Glomerular visceral epithelial cell (primary cell): Measurements from ENCODE around the gene PDSS2.

ENCODE experiments used
- DNase-seq: peaks from one replicate; pipeline ENCODE4 v3.0.0-alpha.2; 2016; ENCODE audit errors: extremely low spot score

PDSS2 gene

DNA sequence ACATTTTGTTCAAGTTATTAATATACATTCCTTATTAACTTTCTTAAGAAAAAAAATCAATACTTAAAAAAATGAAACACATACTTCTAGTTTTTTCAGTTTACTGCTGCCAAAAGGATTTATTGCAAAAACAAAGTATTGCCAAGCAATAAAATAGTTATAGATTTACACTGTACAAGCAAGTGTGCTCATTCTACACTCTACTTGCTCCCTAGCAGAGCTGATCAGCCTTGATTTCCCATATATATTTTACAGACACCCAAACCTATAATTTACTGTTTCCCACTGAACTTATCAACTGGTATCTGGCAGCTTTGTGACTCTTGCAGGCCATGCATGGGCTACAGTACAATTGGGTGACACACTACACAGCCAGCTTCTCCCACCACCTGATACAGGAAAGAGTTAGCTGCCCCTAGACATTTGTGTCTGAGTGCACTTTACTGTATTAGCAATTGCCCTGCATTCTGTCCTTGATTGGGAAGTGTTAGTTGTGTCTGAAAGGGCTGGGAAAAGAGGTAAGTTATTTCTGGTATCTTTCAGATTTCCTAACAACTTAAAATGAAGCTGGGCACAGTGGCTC, 188.1 kb downstream of the PDSS2 start:
- no peak for DNase-seq

DNA sequence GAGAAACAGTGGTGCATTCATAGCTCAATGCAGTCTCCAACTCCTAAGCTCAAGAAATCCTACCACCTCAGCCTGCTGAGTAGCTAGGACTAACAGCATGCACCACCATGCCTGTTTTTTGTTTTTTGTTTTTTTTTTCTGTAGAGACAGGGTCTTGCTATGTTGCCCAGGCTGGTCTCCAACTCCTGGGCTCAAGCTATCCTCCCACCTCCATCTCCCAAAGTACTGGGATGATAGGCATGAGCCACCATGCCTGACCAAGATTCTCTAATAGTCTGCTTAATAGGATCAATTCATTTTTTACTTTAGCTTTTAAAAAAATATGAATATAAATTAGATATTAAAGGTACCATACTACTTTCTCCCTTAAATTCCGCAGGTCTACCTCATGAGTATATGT, 191.7 kb downstream of the PDSS2 start:
- no peak for DNase-seq

DNA sequence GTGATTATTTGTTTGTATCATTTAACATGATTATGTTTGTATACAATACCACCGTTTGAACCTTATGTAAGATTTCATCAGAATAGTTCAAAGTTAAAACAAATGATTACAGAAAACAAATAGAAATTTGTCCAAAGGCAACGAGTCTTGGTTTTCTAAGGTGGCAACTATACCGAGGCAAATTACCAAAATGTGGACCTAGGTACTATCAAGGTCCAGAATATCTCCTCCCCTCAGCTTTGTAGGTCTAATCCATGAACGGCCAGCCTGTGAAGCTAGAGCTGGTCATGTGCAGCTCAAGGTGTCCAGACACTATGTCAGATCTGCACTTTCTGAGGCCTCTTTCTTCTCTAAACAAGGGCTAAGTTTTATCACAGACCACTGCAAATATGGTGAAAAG, 192.4 kb downstream of the PDSS2 start:
- DNase-seq, result no peak

DNA sequence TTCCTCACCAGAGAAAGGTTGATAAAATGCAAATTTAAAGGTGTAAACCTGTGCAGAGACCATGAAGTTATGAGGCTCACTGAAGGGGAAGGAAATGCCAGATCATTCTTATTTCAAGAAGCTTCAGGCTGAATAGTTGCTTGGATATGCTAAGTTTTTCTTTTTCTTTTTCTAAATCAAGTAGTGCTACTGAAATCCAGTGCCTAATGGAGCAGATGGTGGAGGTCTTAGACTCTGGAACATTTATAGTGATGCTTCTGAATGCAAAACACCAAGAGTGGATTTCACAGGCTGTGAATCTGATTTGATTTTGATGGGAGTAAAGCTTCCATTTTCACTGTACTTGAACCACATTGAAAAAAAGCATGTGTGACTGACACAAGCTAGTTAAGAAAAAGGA, 192.8 kb downstream of the PDSS2 start:
- no peak for DNase-seq

DNA sequence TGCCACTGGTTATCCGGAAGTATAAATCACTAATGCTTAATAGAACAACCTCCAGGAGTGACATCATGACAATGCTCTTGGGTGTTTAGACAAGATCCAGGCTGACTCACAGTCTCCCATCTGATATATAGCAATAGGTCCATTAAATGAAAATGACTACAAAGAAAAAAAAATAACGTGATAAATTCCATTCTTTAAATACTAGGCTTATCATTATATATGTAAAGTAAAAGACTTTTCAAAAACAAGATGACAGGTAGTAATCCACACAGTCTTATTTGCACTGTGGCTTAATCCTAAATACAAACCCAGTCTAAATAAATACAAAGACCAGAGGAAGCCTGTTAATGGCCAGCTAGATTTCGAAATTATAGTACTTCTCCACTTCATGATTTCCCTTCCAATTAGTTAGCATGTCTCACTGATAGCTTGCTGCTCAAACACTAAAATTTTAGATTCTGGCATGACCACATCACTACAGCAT, 195.0 kb downstream of the PDSS2 start:
- peak; percentile 58 for DNase-seq

DNA sequence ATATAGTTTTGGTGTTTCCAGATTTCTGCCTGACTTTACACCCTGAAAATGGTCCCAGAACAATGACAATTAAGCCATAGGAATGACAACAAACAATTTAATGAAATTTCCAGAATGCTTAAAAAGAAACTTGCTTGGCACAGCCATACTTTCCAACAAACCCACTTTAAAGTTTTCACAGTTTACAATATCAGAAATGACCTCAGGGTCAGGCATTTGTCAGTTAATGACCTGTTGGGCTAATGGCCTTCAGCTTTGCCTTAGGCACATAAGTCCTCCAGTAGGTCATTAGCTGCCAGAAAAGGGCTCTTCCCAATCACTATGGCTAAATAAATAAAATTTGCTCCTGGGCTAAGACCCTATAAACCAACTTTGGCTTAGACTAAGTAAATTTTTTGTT, 199.4 kb downstream of the PDSS2 start:
- no peak for DNase-seq

DNA sequence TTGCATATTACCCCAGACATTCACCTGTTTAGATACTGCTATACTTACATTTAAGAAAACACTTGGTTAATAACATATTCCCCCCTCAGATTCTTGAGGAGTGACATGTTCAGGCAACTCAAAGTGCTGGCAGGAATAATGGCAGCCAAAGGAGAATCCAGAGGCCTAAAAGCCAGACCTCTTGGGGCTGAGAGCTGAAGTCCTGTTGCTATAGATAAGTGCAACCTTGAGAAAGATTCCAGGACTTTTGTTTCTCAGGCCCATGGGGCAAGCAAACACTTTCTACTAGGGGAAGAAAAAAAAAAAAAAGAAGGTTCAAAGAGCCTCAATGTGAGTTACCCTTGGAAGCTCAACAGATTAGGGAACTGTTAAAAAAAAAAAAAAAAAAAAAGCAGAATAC, 211.2 kb downstream of the PDSS2 start:
- no peak for DNase-seq

DNA sequence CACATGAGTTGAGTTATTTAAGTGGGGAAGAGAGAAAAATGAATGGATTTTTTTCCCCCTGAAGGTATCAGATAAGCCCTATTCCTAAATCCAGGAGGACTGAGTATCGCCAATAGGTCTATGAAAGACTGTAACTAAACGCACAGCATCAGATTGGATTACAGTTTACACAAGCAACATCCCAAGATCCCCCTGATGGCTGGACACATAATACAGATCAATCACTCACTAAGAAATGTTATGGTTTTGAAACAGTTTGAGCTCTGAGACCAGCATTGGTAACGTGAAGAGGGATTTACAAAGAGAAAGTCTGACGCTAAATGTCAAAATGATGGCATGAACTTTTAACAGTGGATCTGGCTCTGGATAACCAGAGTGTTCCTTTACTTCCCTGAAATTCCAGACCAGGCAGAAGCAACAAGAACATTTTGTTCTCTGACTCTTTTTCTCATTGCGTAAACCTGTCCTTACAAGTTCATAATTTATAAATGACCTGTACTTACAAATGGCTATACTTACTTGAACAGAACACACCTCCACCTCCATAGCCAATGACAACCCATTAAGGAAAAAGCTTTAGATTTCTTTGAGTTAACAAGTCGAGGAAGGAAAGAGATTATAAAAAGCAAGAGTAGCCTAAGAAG, 212.3 kb downstream of the PDSS2 start:
- no peak for DNase-seq

DNA sequence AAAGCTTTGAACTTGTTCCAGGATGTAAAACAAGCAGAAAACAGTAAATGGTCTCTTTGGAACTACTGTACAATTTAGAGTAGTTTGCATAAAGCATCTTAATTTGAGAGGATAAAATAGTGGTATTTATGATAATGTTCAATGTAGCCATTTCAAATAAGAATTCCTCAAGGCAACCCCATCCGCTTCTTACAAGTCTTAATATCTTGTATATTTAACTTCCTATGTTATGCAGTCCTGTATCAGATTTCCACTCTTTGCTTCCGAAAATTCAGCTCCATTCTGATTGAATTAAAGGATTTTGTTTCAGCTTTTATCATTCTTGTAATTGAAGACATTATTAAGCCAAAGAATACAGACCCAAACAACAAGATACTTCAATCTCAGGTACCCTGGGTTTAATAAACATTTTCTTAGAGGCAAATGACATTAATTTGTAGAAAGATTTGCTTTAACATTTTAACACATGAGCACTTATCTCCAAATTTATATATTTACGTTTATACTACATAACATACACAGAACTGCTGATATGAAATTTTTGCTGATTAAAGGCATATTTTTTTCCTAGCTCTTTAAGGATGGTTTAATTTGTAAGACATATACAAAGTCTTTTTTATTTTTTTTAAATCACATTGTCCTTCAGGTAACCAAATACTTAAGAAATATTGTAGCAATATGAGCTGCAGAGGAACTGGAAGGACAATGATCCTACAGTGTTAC, 213.0 kb downstream of the PDSS2 start:
- no peak for DNase-seq

DNA sequence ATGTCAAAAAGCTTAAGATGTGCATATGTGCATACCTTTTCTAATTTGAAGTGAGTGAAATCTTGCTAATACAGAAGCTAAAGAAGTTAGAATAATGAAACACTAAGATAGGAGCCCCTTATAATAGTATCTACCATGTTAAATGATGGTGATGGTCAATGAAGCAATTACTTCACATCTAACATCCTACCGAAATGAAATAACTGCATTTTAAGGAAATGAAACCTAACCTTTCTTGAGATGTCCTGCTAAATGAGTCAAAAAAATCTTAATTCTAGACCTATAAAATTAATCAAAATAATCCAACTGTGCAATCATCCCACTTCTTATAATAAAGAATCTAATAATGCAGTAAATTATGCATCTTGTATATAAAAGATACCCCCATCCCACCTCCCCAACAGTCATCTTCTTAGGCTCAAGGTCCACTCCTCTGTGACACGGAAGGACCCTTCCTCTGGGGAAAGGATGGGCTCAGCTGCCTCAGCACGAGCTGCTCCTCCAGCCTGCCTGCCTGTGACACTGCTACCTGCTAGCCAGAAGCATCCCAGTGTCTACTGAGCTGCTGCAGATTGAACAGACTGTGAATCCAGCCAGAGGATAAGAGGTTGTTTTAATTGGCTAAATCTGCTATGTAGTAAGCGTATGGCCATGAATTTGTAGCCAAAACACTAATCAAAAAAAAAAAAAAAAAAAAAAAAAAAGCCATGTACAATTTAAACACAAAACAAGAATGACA, 214.5 kb downstream of the PDSS2 start:
- DNase-seq, result no peak

DNA sequence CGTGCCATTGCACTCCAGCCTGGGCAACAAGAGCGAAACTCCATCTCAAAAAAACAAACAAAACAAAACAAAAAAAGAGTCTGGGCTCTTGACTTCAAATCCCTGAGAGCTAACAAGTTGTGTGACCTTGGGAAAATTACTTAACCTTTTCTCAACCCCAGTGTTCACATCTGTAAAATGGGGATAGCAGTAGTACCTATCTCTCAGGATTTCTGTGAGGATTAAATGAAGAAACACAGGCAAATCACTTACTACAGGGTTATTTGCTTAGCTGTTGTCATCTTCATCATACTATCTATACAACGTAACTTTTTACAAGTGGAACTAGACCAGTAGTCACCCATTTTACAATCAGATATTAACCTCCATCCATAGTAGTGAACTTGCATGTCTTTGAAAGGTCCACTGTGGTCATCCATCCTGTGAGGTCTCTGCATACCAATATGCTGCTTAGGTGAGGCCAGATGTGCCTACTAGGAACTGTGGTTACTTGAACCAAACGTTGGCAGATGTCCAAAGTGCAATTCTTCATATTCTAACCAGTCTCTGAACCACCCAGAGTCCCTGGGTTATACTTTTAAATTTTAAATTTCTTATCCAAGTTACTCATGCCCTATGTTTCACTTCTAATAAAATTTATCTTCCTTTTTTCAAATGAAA, 215.2 kb downstream of the PDSS2 start:
- DNase-seq, result peak; percentile 51

DNA sequence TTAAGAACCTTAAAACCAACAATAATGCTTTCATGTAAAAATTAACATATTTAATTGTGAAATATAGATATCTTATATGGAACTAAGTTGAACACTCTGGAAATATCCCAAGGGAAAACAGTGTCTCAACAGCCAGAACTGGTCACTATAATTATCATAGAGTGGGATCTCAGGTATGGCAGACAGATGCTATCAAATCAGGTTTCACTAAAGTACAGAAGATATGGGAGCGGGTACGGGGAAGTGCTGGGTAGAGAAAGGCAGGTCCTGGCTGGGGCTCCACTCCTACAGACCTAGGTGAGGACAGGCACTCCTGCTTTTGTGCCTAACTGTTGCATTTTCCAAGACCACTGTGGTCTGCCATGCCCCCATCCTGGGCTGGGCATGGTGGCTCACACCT, 215.9 kb downstream of the PDSS2 start:
- no peak for DNase-seq

DNA sequence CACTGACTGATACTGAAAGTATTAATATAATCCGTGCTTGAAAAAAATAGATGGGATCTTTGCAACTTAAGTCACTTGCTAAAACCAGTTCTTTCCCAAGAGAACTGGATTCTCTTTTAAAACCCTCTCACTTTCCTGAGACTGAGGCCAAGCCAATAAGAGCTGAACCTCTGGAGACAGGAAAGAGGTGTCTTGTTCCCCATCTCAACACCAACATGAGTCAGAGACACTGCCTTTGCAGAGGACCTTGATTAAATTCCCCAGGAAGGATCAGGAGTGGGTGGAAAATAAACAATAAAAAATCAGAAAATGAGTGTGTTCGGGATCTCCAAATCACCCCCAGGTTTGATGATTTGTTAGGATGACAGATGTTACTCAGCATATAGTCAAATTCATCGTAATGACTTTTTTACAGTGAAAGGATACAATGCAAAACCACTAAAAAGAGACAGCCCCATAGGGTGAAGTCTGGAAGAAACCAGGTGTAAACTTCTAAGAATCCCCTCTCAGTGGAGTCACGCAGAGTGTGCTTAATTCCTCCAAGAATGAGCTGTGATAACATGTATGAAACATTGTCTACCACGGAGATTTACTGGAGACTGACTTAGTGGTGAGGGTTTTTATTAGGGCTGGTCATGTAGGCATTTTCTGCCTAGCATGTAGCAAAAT, 221.2 kb downstream of the PDSS2 start:
- no peak for DNase-seq

DNA sequence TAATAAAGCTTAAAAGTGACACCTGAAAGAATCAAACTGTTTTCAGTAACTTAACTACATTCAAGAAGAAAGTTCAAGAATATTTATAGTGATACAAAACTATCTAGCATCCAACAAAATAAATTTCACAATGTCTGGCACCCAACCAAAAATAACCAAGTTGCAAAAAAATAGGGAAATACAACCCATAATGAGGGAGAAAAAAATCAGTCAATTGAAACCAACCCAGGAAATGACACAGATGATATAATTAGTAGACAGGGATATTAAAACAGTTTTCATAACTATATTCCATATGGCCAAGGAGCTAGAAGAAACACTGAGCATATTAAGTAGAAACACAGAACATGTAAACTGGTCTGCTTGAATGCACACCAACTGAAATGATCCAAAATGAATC, 223.9 kb downstream of the PDSS2 start:
- no peak for DNase-seq

DNA sequence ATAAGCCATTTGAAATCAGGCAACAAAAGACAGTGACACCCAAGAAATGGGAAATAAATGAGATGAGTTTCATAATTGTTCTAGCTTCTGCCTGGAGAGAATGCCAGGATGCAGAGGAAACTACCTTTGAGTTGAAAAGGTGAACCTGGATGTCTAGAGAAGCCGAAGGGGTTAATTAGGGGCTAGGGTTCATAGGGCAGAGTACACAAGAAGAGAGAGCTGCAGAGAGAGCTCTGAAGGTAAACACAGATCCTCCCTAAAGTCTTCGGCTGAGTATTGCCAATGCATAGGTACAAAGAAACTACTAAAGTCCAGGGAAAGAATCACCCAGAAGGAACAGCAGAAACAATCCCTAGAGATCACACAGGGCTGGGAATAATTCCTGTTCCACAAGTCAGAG, 224.4 kb downstream of the PDSS2 start:
- no peak for DNase-seq

DNA sequence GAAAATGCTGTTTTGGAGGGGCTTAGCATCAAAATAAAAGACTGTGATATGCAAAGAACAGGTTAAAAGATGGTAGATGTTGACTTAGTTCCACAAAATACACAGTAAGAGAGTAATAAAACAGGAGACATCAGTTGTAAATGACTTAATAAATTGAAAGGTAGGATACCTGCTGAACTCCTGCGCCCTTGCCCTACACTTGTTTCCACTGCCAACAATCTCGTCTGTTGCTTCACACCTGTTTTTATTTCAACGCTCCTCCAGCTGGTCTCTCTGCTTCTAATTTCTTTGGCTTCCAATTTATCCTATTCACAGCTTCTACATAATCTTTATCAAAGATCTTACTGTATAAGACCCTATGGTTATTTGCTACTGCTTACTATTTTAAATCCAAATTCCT, 228.1 kb downstream of the PDSS2 start:
- DNase-seq, result no peak

DNA sequence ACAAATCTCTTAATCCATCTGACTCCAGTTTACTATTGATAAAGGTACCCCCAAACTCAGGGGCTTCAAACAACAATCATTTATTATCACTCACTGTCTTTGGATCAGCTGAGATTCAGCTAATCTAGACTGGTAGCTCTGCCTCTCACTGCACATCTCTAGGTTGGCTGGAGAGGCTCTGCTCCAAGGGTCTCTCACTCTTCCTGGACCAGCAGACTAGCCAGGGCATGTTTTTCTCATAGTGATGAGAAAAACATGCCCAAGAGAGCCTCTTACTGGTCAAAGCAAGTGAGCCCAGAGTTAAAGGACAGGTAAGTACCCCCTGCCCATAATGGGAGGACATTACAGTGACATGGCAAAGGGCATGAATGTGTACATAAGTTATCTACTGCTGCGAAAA, 228.9 kb downstream of the PDSS2 start:
- DNase-seq, result no peak

DNA sequence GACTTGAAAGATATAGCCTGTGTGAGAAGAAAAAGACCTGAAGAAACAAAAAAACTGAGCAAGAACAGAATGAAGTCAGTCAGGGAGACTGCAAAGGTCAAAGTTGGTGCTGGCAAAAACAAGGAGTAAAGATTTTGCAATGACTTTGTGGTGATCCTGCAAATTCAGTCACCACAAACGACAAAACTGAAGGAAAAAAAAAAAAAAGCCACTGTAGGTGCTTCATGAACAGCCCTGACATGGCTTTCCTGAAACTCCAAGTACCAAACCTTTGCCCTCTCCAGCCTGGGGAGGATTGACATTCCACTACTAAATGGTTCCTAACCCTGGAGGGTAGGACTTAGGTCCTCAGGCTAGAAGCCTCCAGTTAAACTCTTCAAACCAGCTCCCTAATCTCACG, 229.3 kb downstream of the PDSS2 start:
- DNase-seq, result no peak

DNA sequence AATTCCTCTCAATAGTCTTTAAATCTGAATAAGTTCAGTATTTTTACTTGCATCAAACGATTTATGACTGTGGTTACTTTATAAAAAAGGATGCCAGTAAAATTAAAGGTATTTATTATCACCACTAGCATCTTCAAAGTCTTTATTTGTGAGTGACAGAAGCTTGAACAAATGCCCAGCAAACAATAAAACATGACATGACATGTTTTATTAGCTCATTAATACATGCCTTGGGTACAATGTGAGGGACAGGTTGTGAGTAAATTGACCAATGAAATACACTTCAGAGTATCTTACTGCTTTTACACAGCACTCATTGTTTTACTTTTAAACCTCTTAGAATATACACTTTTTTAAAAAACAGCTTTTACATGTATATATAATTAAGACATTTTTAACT, 230.6 kb downstream of the PDSS2 start:
- no peak for DNase-seq

DNA sequence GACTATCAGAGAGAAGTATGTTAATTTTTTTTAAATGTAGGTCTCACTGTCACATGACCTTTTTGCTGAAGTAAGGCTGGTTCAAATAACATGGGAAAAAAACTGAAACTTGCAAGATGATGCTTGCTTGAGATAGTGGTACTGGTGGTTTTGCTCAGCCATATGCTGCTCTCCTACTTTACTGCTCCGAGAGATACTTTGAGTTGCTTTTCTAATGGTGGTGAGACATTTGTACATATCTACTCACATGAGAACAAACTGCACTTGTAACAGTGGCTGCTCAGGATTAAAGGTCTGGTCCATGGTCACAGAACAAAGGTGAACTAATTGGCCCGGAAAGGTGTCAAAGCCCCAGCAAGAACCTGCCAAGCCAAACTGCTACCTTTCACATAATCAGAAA, 237.8 kb downstream of the PDSS2 start:
- DNase-seq, result no peak

DNA sequence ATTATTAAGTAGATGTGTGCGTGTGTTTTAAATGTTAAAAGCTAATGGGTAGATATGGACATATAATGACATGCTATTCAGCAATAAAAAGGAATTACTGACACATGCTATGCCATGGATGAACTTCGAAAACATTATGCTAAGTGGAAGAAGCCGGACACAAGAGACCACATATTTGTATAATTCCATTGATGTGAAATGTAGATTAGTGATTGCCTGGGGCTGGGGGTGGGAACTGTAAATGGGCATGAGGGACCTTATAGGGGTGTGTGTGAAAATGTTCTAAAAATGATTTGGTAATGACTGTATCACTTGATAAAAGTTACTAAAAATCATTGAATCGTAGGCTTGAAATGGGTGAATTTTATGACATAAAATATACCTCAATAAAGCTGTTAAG, 239.5 kb downstream of the PDSS2 start:
- no peak for DNase-seq

DNA sequence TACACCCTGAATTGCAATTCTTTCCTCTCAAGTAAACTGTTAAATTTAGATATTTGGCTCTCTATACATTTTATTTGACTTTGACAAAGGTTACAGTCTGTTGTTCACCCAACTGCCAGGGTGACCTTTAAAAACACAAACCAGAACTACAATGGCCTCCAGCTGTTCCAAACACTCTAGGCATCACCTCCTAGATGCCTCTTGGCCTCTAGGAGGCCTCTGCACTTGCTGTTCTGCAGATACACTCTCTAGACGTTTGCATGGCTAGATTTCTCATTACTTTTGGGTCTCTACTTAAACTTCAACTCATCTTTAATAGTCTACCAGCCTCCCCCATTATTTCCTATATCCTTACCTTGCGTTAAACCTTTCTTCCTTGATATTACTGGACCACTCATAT, 241.2 kb downstream of the PDSS2 start:
- no peak for DNase-seq
